ENCODE measurements around the gene PTPRT. TPM values are rescaled to one million over a fixed set of nuclear protein-coding genes. Genes with fewer than 3 reads are reported as not detected.

The PTPRT gene
- polyA plus RNA-seq, 3 donors = not detected

DNA sequence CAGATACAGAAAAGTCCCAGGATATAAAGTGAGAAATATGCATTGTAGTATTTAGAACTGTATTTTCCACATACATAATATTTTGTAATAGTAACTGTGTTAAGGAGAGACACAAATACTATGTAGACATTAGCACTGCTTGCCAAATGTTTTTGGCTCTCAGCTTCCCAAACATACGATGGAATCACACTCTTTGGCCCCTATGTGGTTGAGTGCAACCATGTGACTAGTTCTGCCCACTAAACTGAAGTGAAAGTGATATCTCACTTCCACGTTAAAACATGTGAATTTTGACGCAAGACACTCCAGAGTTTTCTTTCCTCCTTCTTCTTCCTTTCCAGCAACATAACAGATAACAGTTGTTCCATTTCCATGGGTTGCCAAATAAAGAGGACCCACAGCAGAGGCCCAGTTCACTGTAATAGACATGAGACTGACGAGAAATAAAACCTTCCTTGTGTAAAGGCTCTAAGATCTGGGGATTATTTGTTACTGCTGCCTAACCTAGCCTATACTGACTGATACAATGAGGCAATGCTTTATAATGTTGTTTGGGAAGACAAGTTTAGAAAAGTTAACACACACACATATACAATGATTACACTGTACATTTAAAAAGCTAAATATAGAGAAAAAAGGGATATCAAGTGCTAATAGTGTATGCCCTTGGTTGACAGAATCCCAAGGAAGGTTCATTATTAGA, 97.2 kb downstream of the PTPRT start:
- no peak overlapping the region for H3K4me3 Mint-ChIP-seq
- DNase-seq = no peak
- no peak overlapping the region for H3K4me3 ChIP-seq (replicated peaks in 1 of 3; ENCODE audit: low read depth in 2 of 3, low read length in 3 of 3)
- H3K9me3 Mint-ChIP-seq = peaks cover 4 to 32% (median 10%) of the 10 kb centered on the region in 7 donors
- H3K4me1 ChIP-seq (ENCODE audit: control insufficient read depth in 1 of 2, insufficient read depth in 2 of 2, low read length in 2 of 2) = no peaks in the 10 kb centered on the region
- no peaks in the 10 kb centered on the region for H3K4me1 Mint-ChIP-seq
- H3K79me2 ChIP-seq (ENCODE audit: insufficient read depth, low read length) = no peaks in the 10 kb centered on the region
- H3K36me3 Mint-ChIP-seq = no peaks in the 10 kb centered on the region
- no peaks in the 10 kb centered on the region for H3K36me3 ChIP-seq (replicated peaks in 1 of 2; ENCODE audit: control insufficient read depth in 1 of 2, insufficient read depth in 2 of 2, low read length in 2 of 2)
- H3K9ac ChIP-seq (ENCODE audit: insufficient read depth, low read length, poor library complexity, severe bottlenecking) = no peak overlapping the region
- TF ChIP-seq, protein P1, sequence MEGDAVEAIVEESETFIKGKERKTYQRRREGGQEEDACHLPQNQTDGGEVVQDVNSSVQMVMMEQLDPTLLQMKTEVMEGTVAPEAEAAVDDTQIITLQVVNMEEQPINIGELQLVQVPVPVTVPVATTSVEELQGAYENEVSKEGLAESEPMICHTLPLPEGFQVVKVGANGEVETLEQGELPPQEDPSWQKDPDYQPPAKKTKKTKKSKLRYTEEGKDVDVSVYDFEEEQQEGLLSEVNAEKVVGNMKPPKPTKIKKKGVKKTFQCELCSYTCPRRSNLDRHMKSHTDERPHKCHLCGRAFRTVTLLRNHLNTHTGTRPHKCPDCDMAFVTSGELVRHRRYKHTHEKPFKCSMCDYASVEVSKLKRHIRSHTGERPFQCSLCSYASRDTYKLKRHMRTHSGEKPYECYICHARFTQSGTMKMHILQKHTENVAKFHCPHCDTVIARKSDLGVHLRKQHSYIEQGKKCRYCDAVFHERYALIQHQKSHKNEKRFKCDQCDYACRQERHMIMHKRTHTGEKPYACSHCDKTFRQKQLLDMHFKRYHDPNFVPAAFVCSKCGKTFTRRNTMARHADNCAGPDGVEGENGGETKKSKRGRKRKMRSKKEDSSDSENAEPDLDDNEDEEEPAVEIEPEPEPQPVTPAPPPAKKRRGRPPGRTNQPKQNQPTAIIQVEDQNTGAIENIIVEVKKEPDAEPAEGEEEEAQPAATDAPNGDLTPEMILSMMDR (IDR thresholded peaks at IDR 0.05) = no peak
- no peak overlapping the region for H3K27ac Mint-ChIP-seq
- no peak overlapping the region for H3K27ac ChIP-seq (ENCODE audit: low read depth in 1 of 2, low read length in 2 of 2)
- H2AFZ ChIP-seq (ENCODE audit: insufficient read depth, low read depth, low read length, poor library complexity, severe bottlenecking) = no peak overlapping the region
- H3K9me3 ChIP-seq (replicated peaks in 1 of 2; ENCODE audit: control insufficient read depth in 1 of 2, insufficient read depth in 1 of 2, low read length in 2 of 2) = peaks cover 9 to 14% of the 10 kb centered on the region in 2 donors
- 25% methylated on average over 2 of the region's 4 CpGs for WGBS (ENCODE audit: insufficient coverage)
- intact Hi-C loops (cut with micrococcal nuclease) = no loop called here
- H4K20me1 ChIP-seq (ENCODE audit: insufficient read depth, low read length) = no peaks in the 10 kb centered on the region
- peaks cover 0 to 1% (median 1%) of the 10 kb centered on the region in 3 donors for H3K27me3 Mint-ChIP-seq (ENCODE audit: low read depth in 3 of 3)
- H3K4me2 ChIP-seq (replicated peaks; ENCODE audit: extremely low read depth, low read length, poor library complexity, severe bottlenecking) = no peak overlapping the region
- no peaks in the 10 kb centered on the region for H3K27me3 ChIP-seq (ENCODE audit: control insufficient read depth in 2 of 2, insufficient read depth in 2 of 2, low read length in 2 of 2)

DNA sequence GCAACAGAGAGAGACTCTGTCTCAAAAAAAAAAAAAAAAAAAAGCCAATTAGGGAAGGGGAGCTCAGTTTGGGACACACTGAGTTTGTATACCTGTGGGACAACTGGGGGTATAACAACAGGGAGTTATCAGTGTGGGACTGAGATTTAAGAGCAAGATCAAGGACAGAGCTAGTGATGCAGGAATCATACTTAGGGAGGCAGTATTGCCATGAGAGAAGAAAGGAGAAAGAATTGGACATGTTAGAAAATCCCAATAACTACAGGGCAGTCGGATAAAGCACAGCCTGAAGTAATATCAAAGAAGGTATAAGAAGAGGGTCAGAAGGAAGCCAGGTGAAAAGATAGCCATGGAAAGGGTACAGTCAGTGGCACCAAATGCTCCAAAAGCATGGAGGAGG, 121.2 kb downstream of the PTPRT start:
- Histone ChIP-seq H2AFZ (ENCODE audit: insufficient read depth, low read depth, low read length, poor library complexity, severe bottlenecking) (no peak overlapping the region), H3K27ac (ENCODE audit: low read depth in 1 of 2, low read length in 2 of 2) (no peak overlapping the region), H3K4me2 (replicated peaks; ENCODE audit: extremely low read depth, low read length, poor library complexity, severe bottlenecking) (no peak overlapping the region), H3K9ac (ENCODE audit: insufficient read depth, low read length, poor library complexity, severe bottlenecking) (no peak overlapping the region), H3K27me3 (ENCODE audit: control insufficient read depth in 2 of 2, insufficient read depth in 2 of 2, low read length in 2 of 2) (no peaks in the 10 kb centered on the region), H3K36me3 (replicated peaks in 1 of 2; ENCODE audit: control insufficient read depth in 1 of 2, insufficient read depth in 2 of 2, low read length in 2 of 2) (no peaks in the 10 kb centered on the region), H3K9me3 (replicated peaks in 1 of 2; ENCODE audit: control insufficient read depth in 1 of 2, insufficient read depth in 1 of 2, low read length in 2 of 2) (peaks cover 0 to 9% of the 10 kb centered on the region in 2 donors), H3K4me1 (ENCODE audit: control insufficient read depth in 1 of 2, insufficient read depth in 2 of 2, low read length in 2 of 2) (no peaks in the 10 kb centered on the region), H4K20me1 (ENCODE audit: insufficient read depth, low read length) (no peaks in the 10 kb centered on the region), H3K4me3 (replicated peaks in 1 of 3; ENCODE audit: low read depth in 2 of 3, low read length in 3 of 3) (no peak overlapping the region), H3K79me2 (ENCODE audit: insufficient read depth, low read length) (no peaks in the 10 kb centered on the region)
- H3K4me3 Mint-ChIP-seq = no peak overlapping the region
- no peaks in the 10 kb centered on the region for H3K36me3 Mint-ChIP-seq
- H3K4me1 Mint-ChIP-seq = no peaks in the 10 kb centered on the region
- H3K27me3 Mint-ChIP-seq (ENCODE audit: low read depth in 3 of 3) = no peaks in the 10 kb centered on the region
- intact Hi-C loops (cut with micrococcal nuclease) = no loop called here
- TF ChIP-seq, protein P1 (IDR thresholded peaks at IDR 0.05) = no peak
- H3K27ac Mint-ChIP-seq = no peak overlapping the region
- WGBS (ENCODE audit: insufficient coverage) = no CpG with 5 or more reads among the region's 1 CpG
- peaks cover 8 to 23% (median 13%) of the 10 kb centered on the region in 7 donors for H3K9me3 Mint-ChIP-seq
- no peak for DNase-seq

All from CD14-positive monocyte (primary cell).